ENCODE data around the gene MAS1L.

The MAS1L gene

DNA sequence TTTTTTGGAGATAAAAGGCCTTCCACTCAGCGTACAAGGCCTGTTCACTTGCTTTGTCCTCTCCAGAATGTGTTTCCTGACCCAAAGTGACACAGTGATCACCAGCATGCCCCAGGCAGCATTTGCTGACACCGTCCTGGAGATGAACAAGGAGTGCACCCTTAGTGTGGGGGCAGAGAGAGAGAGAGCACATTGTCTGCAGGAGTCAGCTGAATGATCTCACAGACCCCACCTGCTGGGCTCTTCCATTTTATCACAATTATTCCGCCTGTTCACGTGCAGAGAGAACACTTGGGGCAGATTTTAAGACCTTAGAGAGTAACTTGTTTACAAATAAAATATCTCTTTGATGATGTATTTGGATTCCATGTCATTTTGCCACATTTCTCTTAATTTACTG, 22.4 kb upstream of the MAS1L start:
- no peak for TF ChIP-seq TCF4 (CRISPR knock-in tag; IDR thresholded peaks at IDR 0.05; ENCODE audit: borderline replicate concordance)
- no peak for TF ChIP-seq CSDC2 (CRISPR knock-in tag; IDR thresholded peaks at IDR 0.05)
- TF ChIP-seq ZFP30 (CRISPR knock-in tag; IDR thresholded peaks at IDR 0.05), result no peak
- TF ChIP-seq BACH2 (CRISPR knock-in tag; IDR thresholded peaks at IDR 0.05; ENCODE audit: borderline replicate concordance), result no peak
- no peak for TF ChIP-seq PPARA (CRISPR knock-in tag; IDR thresholded peaks at IDR 0.05; ENCODE audit: borderline replicate concordance)
- TF ChIP-seq TOX (CRISPR knock-in tag; IDR thresholded peaks at IDR 0.05; ENCODE audit: borderline replicate concordance), result no peak
- TF ChIP-seq TSHZ2 (CRISPR knock-in tag; IDR thresholded peaks at IDR 0.05), result no peak
- TF ChIP-seq ZFP3 (CRISPR knock-in tag; IDR thresholded peaks at IDR 0.05), result no peak
- TF ChIP-seq CREB5 (CRISPR knock-in tag; IDR thresholded peaks at IDR 0.05; ENCODE audit: low read depth), result no peak
- peak; percentile 47; the same call in 2 of the 3 replicates for ATAC-seq

- ATAC-seq, result no peak
- TF ChIP-seq ZNF8 (CRISPR knock-in tag; IDR thresholded peaks at IDR 0.05) (no peak), CREB5 (CRISPR knock-in tag; IDR thresholded peaks at IDR 0.05; ENCODE audit: low read depth) (no peak), SNAI2 (CRISPR knock-in tag; IDR thresholded peaks at IDR 0.05) (no peak), ZNF565 (CRISPR knock-in tag; conservative IDR thresholded peaks at IDR 0.05; ENCODE audit: low read depth) (no peak), ARNTL (CRISPR knock-in tag; IDR thresholded peaks at IDR 0.05; ENCODE audit: borderline replicate concordance, low read depth) (no peak), ZFP30 (CRISPR knock-in tag; IDR thresholded peaks at IDR 0.05) (no peak), OSR1 (CRISPR knock-in tag; IDR thresholded peaks at IDR 0.05) (no peak), GLIS3 (CRISPR knock-in tag; IDR thresholded peaks at IDR 0.05) (no peak), ZFP3 (CRISPR knock-in tag; IDR thresholded peaks at IDR 0.05) (no peak), TOX (CRISPR knock-in tag; IDR thresholded peaks at IDR 0.05; ENCODE audit: borderline replicate concordance) (no peak), BACH2 (CRISPR knock-in tag; IDR thresholded peaks at IDR 0.05; ENCODE audit: borderline replicate concordance) (no peak), ISL1 (CRISPR knock-in tag; IDR thresholded peaks at IDR 0.05) (no peak), ZNF70 (CRISPR knock-in tag; IDR thresholded peaks at IDR 0.05) (no peak), TSHZ2 (CRISPR knock-in tag; IDR thresholded peaks at IDR 0.05) (no peak), TCF4 (CRISPR knock-in tag; IDR thresholded peaks at IDR 0.05; ENCODE audit: borderline replicate concordance) (no peak), ZC3H10 (CRISPR knock-in tag; IDR thresholded peaks at IDR 0.05) (no peak)
- TF ChIP-seq, protein P1, sequence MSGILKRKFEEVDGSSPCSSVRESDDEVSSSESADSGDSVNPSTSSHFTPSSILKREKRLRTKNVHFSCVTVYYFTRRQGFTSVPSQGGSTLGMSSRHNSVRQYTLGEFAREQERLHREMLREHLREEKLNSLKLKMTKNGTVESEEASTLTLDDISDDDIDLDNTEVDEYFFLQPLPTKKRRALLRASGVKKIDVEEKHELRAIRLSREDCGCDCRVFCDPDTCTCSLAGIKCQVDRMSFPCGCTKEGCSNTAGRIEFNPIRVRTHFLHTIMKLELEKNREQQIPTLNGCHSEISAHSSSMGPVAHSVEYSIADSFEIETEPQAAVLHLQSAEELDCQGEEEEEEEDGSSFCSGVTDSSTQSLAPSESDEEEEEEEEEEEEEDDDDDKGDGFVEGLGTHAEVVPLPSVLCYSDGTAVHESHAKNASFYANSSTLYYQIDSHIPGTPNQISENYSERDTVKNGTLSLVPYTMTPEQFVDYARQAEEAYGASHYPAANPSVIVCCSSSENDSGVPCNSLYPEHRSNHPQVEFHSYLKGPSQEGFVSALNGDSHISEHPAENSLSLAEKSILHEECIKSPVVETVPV (CRISPR knock-in tag; IDR thresholded peaks at IDR 0.05), result no peak
- TF ChIP-seq, protein P2, sequence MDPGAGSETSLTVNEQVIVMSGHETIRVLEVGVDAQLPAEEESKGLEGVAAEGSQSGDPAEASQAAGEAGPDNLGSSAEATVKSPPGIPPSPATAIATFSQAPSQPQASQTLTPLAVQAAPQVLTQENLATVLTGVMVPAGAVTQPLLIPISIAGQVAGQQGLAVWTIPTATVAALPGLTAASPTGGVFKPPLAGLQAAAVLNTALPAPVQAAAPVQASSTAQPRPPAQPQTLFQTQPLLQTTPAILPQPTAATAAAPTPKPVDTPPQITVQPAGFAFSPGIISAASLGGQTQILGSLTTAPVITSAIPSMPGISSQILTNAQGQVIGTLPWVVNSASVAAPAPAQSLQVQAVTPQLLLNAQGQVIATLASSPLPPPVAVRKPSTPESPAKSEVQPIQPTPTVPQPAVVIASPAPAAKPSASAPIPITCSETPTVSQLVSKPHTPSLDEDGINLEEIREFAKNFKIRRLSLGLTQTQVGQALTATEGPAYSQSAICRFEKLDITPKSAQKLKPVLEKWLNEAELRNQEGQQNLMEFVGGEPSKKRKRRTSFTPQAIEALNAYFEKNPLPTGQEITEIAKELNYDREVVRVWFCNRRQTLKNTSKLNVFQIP (CRISPR knock-in tag; IDR thresholded peaks at IDR 0.05; ENCODE audit: borderline replicate concordance, low read depth), result no peak
These were observed 22.0 kb upstream of the MAS1L start for GRCh38 chr6:29509711-29510110.

Data from SK-N-SH treated with all-trans-retinoic acid at 6 μM for 48 hours (cell line).